NOMO-1 treated with dmso at 0.1 percent for 144 hours (cell line): Measurements from ENCODE around the gene PCSK6.
"Not testable (repeated sequence)": the region's sequence is repeated elsewhere in the genome, so short reads cannot be mapped to it uniquely, and the experiment has no call there.

ENCODE experiments used
- DNase-seq: peaks from one replicate; lab custom pipeline; 2025; ENCODE audit not compliant: unreplicated experiment; lab: John Stamatoyannopoulos, UW

Gene PCSK6

GRCh38 chr15:101433396-101433795 lies 56.1 kb downstream of the PCSK6 start:
- no peak for DNase-seq

GRCh38 chr15:101432982-101433381 lies 56.5 kb downstream of the PCSK6 start:
- DNase-seq = no peak

- no peak for DNase-seq
These were observed 57.8 kb downstream of the PCSK6 start for GRCh38 chr15:101431748-101432147.

GRCh38 chr15:101431301-101431700 lies 58.2 kb downstream of the PCSK6 start:
- no peak for DNase-seq

- no peak for DNase-seq
These were observed 59.9 kb downstream of the PCSK6 start for GRCh38 chr15:101429646-101430045.

GRCh38 chr15:101429191-101429590 lies 60.3 kb downstream of the PCSK6 start:
- DNase-seq = no peak

GRCh38 chr15:101428758-101429157 lies 60.7 kb downstream of the PCSK6 start:
- DNase-seq = no peak

- no peak for DNase-seq
These were observed 61.7 kb downstream of the PCSK6 start for GRCh38 chr15:101427606-101428487.

GRCh38 chr15:101426761-101427333 lies 62.7 kb downstream of the PCSK6 start:
- no peak for DNase-seq

GRCh38 chr15:101425787-101426365 lies 63.6 kb downstream of the PCSK6 start:
- no peak for DNase-seq

GRCh38 chr15:101424984-101425383 lies 64.5 kb downstream of the PCSK6 start:
- no peak for DNase-seq

- no peak for DNase-seq
These were observed 69.3 kb downstream of the PCSK6 start for GRCh38 chr15:101420232-101420631.

GRCh38 chr15:101416475-101416874 lies 73.0 kb downstream of the PCSK6 start:
- not testable (repeated sequence) for DNase-seq

GRCh38 chr15:101413239-101413638 lies 76.3 kb downstream of the PCSK6 start:
- no peak for DNase-seq

GRCh38 chr15:101411581-101411980 lies 77.9 kb downstream of the PCSK6 start:
- DNase-seq = no peak

GRCh38 chr15:101411085-101411484 lies 78.4 kb downstream of the PCSK6 start:
- no peak for DNase-seq

- no peak for DNase-seq
These were observed 78.9 kb downstream of the PCSK6 start for GRCh38 chr15:101410612-101411011.

GRCh38 chr15:101409621-101410020 lies 79.9 kb downstream of the PCSK6 start:
- no peak for DNase-seq

GRCh38 chr15:101407966-101408775 lies 81.3 kb downstream of the PCSK6 start:
- no peak for DNase-seq

GRCh38 chr15:101407439-101407838 lies 82.1 kb downstream of the PCSK6 start:
- no peak for DNase-seq

GRCh38 chr15:101406526-101407195 lies 82.8 kb downstream of the PCSK6 start:
- no peak for DNase-seq
